ENCODE measurements around the gene MYO1E.

Gene MYO1E

DNA sequence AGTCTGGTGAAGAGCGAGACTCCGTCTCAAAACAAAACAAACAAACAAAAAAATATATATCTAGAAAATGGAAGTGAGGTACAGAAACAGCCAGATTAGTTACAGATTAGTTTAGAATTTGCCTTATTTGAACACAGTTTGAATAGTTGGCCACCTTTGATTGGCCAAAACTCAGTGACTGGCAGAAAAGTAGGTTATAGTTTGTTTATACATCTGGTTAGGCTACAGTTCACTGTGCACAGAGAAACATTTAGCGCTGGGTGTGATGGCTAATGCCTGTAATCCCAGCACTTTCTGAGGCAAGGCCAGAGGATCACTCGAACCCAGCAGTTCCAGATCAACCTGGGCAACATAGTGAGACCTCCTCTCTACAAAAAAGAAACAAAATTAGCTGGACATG, 114.4 kb downstream of the MYO1E start:
- DNase-seq = no peak

DNA sequence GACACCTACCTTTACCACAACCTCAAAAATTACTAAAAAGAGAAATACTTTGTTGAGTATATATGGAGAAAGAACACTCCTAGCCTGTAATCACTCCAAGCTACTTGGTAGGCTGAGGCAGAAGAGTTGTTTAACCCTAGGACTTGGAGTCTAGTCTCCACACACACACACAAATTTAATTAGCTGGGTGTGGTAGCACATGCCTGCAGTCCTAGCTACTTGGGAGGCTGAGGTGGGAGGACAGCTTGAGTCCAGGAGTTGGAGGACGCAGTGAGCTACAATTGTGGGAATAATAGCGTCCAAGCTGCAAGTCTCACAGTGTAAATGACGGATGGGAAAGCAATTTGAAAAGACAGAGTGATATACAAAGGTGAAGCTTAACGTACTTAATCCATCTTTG, 115.5 kb downstream of the MYO1E start:
- no peak for DNase-seq

DNA sequence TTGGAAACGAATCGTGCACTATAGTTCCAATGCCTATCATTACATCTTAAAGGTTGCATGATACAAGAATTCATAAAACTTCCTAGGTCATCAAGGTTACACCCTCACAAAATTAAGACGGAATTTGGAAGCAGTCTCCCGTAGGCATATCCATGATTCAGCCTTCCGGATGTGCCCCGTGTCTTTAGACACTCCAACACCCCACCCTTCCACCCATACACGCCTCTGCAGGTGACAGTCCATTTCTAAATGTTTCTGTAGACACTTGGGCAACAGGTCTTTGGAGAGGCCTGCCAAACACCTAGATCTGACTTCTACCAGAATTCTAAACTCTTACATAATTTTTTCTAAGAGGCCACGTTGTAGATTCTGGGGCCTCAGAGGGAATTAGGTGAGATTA, 116.2 kb downstream of the MYO1E start:
- no peak for DNase-seq

DNA sequence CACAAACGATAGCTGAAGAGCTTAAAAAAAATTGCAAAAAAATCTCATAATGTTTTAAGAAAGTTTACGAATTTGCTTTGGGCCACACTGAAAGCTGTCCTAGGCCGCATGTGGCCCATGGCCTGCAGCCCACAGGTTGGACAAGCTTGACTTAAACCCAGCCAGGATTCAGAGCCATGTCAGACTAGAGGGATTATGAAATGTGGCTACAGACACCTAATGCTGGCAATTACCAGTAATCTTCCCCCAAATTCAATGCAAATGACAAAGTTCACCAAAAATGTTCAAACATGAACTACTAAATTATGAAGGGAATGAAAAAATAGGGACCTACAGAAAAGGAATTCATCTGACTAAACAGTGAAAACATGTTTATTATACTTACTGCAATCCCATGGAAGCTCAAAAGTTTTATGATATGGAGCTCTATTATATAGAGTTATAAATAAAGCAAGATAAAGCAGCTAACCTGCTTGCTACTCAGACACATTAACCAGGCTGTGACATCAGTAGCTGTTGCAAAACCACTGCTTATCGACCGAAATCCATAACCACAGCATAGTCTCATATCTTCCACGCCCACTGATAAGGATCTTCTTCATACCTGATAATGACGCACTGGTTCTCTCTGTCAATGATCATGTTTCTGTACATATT, 116.9 kb downstream of the MYO1E start:
- no peak for DNase-seq

DNA sequence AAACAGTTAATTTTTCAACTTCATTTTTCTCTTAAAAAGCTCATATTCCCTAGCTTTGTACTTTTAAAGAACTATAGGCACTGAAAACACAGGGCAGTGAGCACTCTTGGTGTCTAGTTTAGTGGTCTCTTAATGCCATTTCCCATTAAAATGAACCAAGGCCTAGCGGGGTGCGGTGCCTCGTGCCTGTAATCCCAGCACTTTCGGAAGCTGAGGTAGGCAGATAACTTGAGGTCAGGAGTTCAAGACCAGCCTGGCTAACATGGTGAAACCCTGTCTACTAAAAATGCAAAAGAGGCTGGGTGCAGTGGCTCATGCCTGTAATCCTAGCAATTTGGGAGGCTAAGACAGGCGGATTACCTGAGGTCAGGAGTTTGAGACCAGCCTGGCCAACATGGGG, 120.5 kb downstream of the MYO1E start:
- no peak for DNase-seq

DNA sequence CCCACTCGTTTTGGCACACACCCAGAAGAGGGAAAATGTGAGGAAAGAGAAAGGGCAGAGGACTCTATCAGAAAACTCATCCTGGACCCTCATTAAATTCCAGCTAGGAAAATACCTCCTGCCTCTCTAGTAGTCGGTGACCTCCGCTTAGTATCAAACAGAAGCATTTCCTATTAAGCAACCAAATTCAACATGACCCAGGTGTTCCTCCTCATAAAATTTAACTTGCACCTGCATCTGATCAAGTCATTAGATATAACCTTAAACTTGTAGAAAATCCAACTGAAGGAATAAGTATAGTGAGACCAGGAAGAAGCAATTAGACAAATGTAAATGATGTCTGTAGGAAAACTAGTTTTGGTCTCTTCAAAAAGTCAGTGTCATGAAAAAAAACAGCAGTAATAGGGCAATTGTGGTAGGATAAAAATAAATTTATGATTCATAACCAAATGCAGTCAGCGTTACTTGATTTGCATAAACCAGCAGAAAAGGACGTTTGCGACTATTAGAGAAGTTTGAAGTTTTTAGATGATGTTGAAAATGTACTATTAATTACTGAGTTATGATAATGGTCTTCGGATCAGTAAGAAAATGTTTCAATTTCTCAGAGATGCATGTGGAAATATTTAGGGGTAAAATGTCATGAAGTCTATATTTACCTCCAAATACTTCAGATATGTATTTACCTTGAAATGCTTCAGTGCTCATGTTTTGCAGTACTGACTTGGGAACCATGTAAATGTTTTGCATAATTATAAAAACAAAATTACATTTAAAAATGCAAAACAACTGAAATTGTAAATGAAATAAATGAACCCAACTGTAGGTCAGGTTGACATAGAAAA, 121.4 kb downstream of the MYO1E start:
- DNase-seq = peak; percentile 77

DNA sequence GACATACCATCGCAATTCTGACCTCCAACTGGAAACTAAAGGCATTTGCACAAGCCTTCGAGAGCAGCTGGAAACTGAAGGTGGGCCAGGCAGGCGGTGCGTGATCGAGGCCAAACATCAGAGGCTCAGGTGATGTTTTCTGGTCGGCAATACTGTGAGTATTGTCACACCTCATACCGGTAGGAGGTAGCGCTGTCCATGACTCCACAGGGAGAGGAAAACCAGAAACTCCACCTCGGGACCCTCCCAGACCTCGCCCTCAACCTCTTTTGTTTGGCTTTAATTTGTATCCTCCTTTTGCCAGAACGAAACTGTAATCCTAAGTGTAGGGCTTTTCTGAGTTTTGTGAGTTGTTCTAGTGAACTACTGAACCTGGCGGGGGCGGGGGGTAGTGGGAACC, 122.4 kb downstream of the MYO1E start:
- DNase-seq = no peak

DNA sequence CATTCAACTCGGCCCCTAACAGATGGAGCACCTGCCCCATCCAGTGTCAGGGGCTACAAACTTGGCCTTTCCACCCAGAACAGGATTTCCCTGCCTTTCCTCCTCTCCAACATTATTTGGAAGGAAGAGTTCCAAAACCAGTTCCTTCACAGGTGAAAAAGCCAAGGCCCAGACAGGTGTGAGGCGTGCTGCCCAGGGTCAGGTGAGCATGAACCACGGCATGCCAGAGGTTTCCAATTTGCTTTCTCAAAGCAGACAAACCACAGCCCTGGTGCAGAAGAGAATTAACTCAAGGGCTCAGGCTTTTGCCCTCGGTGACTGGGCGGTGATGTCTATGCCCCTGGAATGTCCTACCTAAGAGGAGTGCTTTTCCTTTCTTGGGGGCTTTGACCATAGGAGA, 122.9 kb downstream of the MYO1E start:
- DNase-seq = no peak

DNA sequence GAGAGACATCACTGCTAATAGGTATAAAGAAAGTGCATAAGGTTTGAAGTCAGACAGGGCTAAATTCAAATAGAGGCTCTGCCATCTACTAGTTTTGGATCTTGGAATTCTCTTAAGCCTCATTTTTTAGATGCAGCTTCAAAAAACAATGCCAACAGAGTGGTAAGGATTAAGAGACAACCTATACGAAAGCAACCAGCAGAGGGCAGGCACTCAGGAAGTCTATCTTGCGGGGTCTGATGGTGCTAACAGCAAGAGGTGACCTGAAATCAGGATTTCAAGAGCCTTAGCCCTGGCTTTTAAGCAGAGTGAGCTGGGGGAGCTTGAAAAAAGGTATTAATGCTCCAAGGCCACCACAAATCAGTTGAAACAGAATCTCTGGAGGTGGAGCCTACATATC, 125.3 kb downstream of the MYO1E start:
- DNase-seq = peak; percentile 52

DNA sequence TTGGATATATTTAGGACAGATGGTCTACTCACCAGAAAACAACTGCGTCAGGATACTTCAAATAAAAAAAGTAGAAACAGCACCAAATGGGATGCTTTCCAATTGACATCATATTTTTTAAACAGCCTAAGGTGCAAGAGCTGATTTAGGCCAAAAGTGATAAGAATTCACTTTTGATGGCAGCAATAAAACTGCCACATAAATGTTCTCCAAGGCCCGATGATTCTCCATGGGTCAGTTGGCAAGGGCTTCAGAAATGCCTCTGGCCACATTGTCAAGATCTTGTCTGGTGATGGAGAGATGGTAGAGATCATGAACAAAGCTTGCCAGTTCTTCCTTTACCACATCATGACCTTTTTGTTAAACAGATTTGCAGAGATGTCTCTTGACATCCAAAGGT, 127.1 kb downstream of the MYO1E start:
- DNase-seq = no peak

DNA sequence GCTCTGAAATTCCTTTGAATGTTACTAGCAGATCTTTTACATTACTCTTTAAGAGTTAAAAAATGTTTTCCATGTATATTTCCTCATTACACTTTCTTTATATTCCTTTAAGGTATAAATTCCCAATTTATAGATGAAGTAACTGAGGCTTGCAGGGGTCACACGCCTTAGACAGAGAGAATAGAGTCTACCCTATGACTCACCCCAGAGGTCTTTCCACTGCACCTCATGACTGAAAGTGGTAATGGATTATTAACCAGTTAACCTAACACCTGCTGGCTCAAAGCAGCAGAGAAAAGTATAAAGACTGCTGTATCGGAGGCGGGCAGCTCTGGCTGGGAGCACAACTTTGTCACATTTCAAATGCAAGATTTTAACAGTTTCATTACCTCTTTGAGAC, 128.3 kb downstream of the MYO1E start:
- DNase-seq = no peak

DNA sequence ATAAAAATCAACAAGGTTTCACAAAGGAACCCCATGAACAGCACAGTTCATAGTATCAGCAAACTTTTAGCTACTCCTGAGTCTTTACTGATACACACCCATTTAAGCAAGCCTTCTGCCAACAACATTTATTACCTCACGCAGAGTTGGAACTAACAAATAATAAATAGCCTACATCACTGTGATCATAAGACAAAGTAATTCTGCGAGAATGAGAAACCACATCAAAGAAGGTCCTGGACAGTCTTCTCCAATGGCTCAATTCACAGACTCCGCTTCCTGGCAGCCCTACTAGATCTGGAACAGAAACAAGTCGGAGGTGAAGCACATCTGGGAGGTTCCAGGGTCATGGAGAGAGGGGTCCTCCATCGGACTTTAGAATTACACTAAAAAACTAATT, 129.0 kb downstream of the MYO1E start:
- DNase-seq = no peak

DNA sequence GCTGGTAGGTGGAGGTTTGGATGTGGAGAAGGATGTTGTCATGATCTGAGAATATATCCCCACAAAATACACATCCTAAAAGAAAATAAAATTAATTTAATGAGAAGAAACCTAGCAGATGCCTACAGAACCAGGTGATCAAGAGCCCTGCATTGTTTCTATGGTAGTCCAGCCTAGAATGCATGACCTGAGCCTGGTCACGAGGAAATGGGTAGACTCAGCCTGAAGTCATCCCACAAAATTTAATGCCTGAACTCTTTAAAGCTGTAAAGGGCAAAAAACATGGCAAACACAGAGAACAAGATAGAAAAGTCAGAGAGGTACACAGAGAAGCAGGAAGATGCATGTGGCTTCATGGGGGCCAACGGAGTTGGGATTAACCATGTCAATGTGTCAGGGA, 130.0 kb downstream of the MYO1E start:
- DNase-seq = no peak

DNA sequence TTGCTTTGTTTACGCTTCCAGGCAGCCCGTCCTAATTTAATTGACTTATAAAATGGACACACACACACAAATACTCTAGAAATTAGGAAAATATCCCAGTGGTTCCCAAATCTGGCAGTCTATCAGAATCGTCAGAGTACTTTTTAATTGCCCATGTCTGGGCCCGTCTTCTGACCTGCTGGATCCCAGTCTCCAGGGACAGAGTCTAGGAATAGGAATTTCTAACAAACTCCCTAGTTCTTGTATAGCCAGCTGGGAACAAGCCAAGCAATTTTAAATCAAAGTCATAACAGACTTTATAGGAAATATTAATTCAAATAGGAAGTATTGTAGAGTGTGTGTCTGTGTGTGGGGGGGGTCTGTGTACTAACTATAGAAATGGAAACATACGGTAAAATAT, 132.6 kb downstream of the MYO1E start:
- no peak for DNase-seq

DNA sequence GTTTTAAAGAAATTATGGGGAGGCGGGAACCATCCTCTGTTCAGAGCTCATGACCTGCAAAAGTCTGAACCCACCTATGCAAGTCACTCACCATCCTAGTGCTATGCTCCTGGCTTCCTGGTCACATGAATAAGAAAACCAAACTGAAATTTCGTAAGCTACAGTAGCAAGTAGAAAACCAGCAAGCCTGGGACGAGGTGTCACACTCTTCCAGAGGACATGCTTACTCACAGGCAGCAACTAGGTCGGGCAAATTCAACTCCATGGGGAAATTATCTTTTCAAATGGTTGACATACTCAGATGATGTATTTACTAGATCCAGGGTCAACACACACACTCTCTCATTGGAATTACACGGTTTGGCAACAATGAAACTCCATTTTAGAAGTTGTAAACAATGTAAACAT, 134.7 kb downstream of the MYO1E start:
- DNase-seq = peak; percentile 90

DNA sequence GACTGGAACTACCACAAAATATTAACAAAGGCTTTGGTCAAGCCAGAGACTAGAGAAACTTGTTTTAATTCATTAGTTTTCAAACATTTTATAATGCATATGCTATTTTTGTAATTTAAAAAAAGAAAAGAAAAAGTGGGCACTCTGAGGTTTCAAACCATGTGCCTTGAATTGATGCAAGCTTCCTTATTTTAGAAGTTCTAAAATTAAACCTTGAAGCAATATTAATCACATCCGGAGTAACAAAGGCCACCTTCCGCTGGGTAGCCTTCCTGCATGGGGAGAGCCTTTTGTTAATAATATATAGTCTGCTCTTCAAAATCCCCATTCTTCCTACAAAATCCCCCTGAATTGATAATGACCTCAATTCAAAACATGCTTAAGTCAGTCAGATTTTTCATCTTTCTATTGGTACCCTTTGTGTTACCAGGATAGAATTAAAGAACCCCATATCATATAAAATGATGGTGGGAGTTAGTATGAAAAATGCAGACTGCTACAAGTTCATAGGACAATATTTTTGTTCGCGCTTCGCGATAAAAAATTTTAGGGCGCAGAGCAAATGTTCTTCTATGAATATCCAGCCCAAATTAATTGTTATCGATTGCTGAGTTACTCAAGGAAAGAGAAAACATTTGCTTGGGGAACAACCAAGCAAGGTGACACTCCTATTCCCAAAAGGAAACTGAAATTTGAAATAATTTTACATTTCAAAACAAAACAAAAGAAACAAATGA, 135.4 kb downstream of the MYO1E start:
- DNase-seq = peak; percentile 88

DNA sequence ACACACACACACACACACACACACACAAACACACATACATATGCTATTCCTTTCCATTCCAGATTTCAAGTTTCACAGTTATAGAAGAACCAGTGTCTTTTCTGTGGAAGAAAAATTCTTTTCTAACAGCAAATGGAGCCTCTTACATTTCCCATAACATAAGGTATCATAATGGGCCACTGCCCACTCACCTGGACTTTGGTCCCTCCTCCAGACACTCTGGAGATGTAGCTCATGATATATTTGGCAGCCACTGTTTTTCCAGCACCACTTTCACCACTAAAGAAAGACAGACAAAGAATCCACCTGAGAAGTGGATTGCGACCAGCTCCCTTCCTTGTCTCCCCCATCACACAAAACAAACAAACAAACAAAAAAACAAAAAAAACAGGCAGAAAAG, 136.3 kb downstream of the MYO1E start:
- DNase-seq = no peak

DNA sequence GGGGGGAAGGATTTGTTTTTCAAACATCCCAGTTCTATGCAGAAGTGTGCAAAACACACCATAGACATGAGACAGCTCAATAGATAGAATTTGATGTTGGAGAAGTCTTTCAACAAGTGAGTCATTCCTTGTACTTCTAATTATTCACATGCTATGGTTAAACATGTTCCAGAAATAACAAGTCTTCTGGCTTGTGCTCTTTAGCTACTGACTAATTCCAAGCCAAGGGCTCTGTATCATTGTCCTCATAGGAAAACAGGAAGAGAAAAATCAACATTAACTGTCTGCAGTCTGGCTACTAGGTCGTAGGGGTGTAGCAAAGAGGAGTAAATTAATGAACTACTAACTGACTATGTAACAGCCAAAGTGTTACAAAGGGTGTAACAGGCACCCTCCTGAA, 140.2 kb downstream of the MYO1E start:
- peak; percentile 52 for DNase-seq

DNA sequence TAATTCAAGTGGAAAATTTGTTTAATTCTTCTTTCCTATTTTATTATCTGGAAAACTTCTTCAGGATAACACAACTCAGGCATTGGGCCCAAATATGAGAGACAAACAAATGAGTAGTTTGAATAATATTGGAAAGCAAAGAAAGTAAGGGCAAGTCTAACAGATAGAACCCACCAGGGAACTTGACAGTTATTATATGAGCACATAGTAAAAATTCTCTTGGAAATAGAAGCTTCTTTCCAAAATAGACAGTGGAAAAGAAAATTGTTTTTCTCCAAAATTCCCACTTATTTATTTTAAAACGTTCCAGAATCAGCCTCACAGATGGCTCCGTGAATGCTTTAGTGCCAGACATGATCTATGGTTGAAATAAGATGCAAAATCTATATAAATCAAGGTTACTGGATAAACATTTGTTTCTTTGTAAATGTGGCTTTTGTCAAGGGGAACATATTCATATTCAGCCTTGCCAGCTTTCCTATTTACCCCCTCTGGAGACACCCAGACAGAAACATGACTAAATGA, 142.1 kb downstream of the MYO1E start:
- DNase-seq = no peak

DNA sequence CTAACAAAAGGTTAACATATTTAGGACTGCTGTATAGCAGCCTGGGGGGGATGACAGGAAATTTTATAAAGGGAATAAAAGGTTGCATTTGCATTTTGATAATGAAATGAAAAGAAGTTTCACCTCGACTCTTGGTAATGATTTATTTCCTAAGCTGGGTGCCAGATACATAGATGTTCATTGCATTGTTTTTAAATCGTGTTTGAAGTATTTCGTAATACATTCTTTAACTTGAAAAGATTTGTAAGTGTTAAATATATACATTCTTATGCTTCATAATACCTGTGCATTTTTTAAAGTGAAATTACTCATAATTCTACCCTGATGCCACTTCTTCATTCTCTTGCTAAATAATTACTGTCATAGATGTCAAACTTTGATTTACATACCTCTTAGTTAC, 143.2 kb downstream of the MYO1E start:
- no peak for DNase-seq

DNA sequence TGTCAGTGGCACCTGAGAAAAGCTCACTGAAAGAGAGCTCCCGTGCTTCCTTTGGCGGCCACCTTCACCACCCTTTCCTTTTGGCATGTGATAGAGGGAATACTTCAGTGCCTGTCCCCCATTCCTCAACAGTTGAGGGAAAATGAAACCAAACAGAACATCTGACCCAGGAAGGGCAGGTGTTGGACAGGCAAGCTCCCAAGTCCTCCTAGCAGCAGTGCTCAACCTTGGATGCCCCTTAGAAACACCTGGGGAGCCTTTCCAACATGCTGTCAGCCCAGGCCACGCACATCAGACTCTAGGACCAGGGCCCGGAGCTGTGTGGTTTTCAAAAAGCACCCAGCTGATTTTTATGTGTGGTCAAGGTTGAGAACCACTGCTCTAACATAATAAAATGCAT, 143.7 kb downstream of the MYO1E start:
- no peak for DNase-seq

DNA sequence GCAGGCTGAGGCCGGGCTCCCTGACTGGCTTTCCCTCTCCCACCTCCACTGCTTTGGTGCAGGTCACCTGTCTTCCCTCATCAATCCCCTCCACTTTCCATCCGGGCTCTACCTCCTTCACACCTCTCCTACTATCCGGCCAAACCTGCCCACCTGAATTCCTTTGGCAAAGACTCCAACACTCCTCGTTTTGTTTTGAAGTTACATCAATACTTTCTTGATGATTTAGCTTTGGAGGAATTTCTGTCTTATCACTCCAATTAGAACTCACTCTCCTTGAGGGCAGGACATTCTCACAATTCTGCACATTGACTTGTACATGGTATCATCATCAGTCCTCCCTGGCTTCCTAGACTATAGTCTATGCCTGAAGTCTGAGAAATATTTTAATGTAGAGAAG, 145.7 kb downstream of the MYO1E start:
- no peak for DNase-seq

DNA sequence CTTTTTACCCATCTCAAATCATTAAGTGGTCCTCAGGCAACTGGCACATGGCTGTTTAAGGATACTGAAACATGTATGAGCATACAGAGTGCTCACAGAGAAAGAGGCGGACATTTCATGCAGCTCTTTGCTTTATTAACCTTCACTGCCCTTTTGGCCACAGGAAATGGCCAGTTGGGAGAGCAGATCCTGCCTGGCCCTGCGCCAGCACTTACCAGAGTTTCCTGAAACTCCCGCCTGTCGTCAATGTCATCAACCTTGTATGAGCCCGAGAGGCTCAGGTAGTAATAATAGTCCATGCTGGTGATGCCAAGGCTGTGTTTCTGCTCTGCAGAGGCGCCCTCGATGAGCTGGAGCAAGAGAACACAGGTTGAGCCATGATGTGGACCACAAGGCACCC, 148.2 kb downstream of the MYO1E start:
- DNase-seq = no peak

DNA sequence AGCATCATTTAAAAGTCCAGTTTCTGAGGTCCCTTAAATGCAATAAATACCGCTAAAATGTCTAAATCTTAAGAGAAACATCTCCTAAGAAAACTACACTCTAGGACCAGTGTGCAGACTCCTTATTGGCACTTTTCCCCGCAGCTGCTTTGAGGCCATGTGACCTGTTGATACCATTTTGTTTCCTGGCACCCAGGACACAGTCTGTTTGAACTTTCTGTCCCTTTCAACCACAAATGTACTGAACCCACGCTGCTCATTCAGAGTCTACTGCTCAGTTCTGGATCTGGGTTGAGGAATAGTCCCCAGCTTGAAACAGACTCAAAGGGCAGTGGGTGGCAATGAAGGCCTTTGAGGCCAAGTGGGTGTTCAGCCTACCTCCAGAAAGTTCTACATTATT, 148.9 kb downstream of the MYO1E start:
- DNase-seq = no peak
